ENCODE data around the gene MAPK8IP3.
"Not testable (repeated sequence)": the region's sequence is repeated elsewhere in the genome, so short reads cannot be mapped to it uniquely, and the experiment has no call there.

Gene MAPK8IP3

DNA sequence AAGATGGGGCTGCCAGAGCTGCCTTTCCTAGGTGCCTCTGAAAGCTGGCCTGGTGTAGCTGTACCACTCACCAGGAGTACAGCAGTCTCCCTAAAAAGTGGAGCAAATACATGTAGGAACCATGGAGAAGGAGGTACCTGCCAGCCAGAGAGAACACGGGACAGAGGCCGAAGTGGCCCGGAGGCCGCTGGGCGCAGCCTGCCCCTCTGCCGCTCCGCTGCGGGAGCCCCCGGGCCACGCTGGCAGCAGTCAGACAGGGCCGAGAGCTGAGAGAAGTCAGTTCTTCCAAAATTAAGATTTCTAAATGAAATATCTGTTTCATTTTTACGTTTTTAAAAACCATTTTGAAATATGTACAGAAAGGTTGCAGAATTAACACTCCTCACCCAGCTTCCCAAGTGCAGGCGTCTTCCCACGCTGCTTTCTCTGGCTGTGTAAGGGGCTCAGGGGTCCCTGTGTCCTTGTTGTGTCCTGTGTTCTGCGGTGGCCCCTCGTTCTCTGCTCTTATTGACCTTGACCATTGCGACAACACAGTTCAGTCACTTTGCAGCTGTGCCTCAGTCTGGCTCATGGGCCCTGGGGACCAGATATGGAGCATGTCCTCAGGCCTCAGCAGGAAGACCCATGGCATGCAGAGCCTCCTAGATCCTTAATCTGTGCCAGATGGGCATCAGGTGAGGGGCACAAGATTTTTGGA, 5.0 kb downstream of the MAPK8IP3 start:
- DNase-seq: no peak

GRCh38 chr16:1712791-1713261, 6.8 kb downstream of the MAPK8IP3 start:
- DNase-seq: no peak

DNA sequence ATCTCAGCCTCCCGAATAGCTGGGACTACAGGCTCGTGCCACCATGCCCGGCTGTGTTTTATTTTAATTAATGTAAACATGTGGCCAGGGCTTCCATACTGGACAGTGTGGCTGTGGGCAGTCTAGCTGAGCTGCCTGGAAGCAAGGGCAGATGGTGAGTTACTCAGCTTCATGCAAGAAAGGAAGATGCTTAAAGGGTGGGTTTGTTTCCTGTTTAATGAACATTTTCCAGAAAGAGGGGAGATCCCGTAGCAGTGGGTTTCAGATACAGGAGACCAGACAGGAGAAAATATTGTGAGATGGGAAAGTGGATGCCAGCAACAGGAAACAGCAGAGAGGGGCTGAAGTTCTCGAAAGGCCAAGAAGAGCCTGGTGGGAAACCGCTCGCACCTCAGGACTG, 7.3 kb downstream of the MAPK8IP3 start:
- DNase-seq: no peak

DNA sequence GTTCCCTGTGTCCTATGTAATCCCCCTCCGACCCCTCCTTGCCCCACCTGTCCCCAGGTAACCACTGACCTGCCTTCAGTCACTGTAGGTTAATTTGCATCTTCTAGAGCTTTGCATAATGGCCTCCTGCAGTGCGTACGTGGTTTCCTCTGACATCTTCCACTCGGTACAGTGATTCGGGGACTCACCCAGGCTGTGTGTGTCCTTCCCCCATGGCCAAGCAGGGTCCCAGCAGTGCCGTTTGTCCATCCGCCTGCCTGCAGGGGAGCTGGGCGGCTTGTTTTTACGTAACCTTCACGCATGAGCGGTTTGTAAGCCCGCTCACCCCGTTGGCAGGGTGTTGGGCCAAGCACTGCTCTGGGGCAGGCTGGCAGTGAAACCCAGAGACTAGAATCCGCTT, 7.9 kb downstream of the MAPK8IP3 start:
- DNase-seq: no peak

DNA sequence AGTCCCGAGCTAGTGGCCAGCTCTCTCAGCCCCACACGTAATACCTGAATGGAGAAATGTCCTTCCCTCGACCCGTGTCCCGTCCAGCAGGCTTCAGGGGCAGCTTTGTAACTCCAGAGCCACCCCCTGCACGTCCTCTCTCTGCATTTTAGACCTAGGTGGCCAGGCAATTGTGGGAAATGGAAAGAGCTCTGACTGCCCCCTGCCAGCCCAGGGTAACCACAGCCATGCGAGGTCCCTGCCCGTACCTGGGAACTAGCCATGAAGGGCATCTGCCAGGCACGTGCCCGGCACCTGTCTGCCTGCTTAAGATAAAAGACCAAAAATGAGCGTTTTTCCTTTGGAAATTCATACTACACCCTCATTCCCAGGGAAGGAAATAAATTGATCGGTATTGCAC, 9.2 kb downstream of the MAPK8IP3 start:
- no peak for DNase-seq

DNA sequence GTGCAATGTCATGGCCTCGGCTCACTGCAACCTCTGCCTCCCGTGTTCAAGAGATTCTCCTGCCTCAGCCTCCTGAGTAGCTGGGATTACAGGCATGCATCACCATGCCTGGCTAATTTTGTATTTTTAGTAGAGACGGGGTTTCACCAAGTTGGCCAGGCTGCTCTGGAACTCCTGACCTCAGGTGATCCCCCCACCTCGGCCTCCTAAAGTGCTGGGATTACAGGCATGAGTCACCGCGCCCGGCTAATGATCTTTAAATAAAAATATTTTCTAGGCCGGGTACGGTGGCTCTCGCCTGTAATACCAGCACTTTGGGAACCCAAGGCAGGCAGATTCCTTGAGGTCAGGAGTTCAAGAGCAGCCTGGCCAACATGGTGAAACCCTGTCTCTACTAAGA, 12.2 kb downstream of the MAPK8IP3 start:
- not testable (repeated sequence) for DNase-seq

- not testable (repeated sequence) for DNase-seq
Observed at GRCh38 chr16:1719559-1720229, 13.7 kb downstream of the MAPK8IP3 start.

DNA sequence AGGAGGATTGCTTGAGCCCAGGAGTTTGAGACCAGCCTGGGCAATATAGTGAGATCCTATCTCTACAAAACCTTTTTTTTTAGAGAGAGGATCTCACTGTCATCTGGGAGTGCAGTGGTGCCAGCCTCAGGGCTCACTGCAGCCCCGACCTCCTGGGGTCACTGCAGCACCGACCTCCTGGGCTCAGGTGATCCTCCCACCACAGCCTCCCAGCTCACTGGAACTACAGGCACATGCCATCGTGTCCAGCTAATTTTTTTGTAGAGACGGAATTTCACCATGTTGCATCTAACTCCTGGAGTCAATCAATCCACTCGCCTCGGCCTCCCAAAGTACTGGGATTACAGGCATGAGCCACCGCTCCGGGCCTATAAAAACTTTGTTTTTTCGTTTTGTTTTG, 15.4 kb downstream of the MAPK8IP3 start:
- DNase-seq: no peak

- no peak for DNase-seq
Observed at GRCh38 chr16:1723450-1724147, 17.6 kb downstream of the MAPK8IP3 start.

- DNase-seq: no peak
Observed at GRCh38 chr16:1724491-1724890, 18.5 kb downstream of the MAPK8IP3 start.

- DNase-seq: no peak
Observed at GRCh38 chr16:1726661-1727502, 20.9 kb downstream of the MAPK8IP3 start.

- DNase-seq: no peak
Observed at GRCh38 chr16:1727651-1728624, 21.9 kb downstream of the MAPK8IP3 start.

DNA sequence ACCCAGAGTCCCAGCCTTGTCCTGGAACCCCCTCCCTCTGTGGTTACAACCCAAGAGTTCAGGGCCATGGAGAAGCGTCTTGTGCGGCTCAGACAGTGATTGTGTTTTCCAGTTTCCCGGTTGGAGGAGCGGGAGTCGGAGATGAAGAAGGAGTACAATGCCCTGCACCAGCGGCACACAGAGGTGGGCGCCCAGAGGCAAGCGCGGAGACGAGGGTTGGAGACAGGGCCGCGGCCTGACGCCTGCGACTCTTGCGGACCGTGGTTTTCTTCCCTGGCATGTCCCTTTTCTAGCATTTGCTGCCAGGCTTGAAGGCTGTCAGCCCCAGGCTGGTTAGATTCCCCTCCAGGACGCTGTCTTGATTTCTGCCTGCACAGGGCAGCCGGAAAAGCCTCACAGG, 23.0 kb downstream of the MAPK8IP3 start:
- no peak for DNase-seq

DNA sequence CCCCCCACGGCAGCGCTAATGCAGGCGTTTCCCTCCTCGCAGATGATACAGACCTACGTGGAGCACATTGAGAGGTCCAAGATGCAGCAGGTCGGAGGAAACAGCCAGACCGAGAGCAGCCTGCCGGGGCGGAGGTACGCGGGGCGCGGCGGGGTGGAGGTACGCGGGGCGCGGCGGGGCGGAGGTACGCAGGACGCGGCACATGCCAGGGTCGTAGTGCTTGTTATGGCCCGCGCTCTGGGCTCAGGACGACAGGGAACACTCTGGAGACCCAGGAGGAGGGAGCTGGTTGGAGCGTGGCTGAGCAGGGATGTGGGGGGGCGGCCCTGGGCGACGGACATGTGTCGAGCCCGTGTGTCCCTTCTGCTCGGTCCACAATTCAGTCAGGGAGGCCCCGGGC, 23.4 kb downstream of the MAPK8IP3 start:
- no peak for DNase-seq

- DNase-seq: no peak
Observed at GRCh38 chr16:1731073-1731472, 25.1 kb downstream of the MAPK8IP3 start.

GRCh38 chr16:1731603-1732002, 25.6 kb downstream of the MAPK8IP3 start:
- no peak for DNase-seq

DNA sequence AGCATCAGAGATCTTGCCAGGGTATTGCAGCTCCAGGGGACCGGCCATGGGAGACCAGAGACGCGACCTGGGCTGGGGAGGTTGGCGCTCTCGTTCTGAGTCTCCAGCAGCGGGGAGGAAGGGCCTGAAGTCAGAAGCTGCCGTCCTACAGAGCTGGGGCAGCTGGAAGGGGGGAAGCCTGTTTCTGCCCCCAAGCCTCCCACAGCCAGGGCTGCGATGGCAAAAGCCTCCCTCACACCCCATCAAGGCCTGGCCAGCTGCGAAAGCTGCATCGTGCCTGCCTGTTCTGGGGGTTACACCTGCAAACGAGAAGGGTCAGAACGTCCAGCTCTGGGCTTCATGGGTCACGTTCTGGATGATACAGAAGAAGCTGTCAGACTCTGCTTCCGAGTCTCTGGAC, 26.1 kb downstream of the MAPK8IP3 start:
- DNase-seq: no peak

GRCh38 chr16:1732551-1732987, 26.6 kb downstream of the MAPK8IP3 start:
- not testable (repeated sequence) for DNase-seq

- DNase-seq: no peak
Observed at GRCh38 chr16:1734123-1734522, 28.1 kb downstream of the MAPK8IP3 start.

GRCh38 chr16:1734816-1735215, 28.8 kb downstream of the MAPK8IP3 start:
- no peak for DNase-seq

DNA sequence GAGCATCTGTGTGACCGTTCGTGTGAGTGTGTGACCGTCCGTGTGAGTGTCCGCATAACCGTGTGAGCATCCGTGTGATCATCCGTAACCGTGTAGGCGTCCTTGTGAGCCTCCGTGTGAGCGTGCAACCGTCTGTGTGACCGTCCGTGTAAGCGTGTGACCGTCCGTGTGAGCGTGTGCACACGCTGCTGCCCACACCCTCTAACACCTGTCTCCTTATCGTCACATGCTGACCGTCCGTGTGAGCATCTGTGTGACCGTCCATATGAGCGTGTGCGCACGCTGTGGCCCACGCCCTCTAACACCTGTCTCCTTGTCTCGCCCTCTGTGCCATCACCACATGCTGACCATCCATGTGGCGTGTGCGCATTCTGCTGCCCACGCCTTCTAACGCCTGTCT, 34.2 kb downstream of the MAPK8IP3 start:
- no peak for DNase-seq

Measured in amniotic stem cell (primary cell).